GM18502 (cell line): ENCODE results near the gene VSX2.
"Not testable (repeated sequence)": the region's sequence is repeated elsewhere in the genome, so short reads cannot be mapped to it uniquely, and the experiment has no call there.

Experiments
- ATAC-seq: cut with Tn5 transposase; IDR thresholded peaks from one replicate; pipeline ENCODE4 v1.9.1; 2021; ENCODE audit warnings: mild to moderate bottlenecking; ENCODE audit not compliant: unreplicated experiment, poor library complexity

The VSX2 gene

DNA sequence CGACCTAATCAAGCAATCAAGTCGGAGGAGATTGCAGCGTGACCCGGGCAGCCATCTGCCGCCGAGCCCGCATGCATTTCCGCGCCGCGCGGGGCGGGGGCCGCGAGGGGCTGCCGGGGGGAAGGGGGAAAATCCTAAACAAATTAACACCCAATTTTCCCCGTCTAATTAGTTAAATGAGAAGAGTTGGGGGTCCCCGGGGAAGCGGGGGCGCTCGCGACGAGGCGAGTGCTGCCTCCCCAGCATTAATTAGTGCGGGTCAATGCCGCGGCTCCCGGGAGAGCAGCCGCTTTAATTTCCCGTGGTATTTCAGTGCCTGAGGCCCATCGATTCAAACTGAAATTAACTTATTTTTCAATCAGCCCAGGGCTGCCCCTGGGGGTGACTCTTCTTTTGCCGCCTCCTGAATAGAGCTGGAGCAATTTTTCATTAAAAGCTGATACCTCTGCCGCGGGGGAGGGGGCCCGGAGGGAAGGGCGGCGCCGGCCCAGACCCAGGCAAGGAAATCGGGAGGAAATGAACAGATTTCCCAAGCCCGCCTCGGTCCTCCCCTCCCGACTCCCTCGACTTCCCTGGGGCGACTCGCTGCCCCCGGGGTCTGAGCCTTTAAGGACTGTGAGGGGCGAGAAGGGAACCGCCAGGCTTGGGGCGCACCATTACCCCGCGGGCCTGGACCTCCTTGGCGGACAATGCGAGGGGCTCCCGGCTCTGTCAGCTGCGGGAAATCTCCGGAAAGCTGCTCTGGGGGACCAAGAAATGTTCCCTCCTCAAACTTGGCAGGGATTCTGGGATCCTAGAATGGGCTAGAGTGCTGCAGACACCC is 18.9 kb downstream of the VSX2 start:
- no peak for ATAC-seq

DNA sequence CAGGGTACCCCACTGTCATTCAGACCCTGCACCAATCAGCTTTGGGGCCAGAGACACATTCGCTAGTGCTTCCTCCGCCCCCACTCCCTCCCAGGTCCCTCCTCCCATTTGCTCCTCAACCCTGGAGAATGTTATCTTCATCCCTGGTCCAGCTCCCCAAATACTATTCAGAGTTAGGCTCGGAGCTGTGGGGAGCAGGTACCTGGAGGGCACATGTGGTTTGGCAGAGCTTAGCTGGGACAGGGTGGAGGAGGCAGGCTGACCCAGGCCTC is 19.5 kb downstream of the VSX2 start:
- no peak for ATAC-seq

DNA sequence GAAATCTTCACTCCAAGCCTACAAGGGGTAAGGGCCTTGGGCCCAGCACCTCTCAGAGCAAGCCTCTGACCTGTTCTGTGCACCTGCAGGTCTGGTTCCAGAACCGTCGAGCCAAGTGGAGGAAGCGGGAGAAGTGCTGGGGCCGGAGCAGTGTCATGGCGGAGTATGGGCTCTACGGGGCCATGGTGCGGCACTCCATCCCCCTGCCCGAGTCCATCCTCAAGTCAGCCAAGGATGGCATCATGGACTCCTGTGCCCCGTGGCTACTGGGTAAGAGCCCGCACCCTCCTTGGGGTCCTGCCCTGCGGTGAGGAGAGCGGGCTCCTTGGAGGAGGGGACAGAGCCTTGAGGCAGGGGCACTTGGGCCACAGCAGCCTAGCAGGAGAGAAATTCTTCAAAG is 20.3 kb downstream of the VSX2 start:
- no peak for ATAC-seq

DNA sequence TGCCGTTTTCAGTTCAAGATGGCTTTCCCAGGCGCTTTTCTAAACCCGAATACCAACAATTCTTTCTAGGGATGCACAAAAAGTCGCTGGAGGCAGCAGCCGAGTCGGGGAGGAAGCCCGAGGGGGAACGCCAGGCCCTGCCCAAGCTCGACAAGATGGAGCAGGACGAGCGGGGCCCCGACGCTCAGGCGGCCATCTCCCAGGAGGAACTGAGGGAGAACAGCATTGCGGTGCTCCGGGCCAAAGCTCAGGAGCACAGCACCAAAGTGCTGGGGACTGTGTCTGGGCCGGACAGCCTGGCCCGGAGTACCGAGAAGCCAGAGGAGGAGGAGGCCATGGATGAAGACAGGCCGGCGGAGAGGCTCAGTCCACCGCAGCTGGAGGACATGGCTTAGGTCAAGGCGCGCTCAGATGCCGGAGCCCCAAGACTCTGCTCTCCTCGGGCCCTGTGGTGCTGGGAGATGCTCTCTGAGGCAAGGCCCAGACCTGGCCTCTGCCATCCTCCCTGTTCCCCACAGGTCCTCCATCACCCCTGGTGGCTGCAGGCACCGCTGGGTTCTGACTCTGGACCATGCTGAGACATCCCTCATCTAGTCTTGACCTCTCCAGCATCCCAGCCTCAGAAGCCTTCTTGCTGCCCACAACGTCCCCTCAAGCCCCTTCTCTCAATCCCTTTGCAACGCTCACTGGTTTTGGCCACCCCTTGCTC is 21.4 kb downstream of the VSX2 start:
- no peak for ATAC-seq

DNA sequence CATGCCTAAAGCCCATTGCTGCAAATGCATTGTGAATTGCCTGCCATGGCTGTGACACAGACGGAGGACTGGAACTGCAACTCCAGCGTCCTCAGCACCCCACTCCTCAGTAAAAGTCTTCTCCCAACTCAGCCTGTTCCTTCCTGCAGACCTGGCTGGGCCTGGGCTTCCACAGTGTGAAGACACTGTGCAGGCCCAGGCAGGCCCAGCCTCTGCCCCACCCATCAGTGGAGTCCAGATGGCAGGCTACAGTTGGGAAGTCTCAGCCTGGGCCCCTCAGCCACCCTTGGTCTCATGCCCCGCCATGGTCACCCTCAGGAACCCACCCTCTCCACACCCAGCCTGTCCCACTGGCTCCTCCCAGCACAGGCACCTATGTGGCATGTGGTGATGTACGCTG is 22.0 kb downstream of the VSX2 start:
- ATAC-seq, result no peak

DNA sequence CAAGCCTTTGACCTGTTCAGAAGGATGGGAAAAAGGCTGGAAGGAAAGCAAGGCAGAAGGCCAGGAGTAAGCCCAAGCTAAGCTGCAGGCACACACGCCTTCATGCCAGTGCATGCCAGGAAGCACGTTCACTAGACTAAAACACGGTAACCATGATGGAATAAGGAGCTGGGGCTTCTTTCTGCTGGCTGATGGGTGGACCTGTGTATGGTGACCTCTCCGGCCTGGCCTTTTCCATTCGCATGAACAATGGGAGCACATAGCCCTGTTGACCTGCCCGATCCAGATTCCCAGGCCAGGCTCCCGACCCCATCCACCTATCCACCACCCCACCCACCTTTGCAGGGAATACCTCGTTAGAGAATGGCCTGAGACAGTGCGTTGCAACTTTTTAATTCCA is 22.8 kb downstream of the VSX2 start:
- ATAC-seq, result no peak

DNA sequence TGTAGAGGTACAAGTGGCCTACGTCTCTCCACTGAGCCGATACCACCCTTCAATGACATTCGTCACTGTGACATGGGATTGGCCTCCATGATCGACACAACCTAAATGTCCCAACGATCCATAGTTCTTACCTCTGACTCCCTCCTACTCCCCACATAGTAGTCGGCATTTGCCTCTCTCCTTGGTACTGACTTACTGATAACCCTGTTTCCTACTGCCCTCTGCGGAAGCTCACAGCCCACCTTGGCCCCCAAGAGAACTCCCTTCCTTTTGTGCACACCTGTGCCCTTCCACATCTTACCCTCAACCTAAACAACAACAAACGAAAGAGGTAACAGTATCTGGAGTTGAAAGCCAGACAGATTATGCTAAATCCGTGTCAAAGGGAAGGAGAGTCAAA is 23.9 kb downstream of the VSX2 start:
- ATAC-seq, result no peak

DNA sequence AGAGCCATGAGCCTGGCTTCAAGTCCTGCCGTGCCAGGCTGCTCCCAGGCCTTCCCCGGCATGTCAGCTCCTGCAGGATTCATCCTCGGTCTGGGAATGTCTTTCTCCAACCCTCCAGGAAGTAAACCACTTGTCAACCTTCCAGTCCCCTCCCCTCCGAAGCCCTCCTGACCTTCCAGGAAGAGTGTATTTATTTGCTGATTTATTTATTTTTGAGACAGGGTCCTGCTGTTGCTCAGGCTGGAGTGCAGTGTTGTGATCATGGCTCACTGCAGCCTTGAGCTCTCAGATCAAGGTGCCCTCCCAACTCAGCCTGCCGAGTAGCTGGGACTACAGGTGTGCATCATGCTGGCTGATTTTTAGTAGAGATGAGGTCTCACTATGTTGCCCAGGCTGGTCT is 24.7 kb downstream of the VSX2 start:
- no peak for ATAC-seq

DNA sequence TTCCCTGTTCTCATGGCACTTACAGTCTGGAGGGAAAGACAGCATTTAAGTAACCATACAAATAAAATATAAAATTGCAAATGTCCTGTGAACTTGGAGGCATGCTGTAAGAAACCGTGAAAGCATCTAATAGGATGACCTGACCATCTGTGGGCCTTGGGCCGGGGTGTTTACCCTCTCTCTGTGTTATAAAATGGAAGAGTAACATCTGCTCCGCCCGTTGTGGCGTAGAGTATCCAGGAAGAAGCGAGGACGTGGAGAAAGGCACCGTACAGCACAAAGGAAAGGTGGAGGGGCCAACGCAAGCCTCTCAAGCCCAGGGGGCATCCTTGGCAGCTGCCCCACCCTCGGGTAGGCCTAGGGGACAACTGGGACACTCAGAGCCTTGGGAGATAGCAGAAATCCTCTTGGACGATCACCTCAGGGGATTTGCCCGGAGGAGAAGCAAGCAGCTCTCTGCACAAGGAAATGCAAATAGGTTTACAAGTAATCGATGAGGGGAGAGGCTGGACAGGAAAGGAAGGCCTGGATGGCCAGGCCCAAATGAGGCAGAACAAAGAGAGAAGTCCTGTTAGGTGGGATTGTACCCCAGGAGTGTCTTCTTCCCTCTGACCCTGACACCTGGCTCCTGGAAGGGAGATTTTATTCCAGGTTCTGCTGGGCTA is 26.2 kb downstream of the VSX2 start:
- ATAC-seq, result no peak

DNA sequence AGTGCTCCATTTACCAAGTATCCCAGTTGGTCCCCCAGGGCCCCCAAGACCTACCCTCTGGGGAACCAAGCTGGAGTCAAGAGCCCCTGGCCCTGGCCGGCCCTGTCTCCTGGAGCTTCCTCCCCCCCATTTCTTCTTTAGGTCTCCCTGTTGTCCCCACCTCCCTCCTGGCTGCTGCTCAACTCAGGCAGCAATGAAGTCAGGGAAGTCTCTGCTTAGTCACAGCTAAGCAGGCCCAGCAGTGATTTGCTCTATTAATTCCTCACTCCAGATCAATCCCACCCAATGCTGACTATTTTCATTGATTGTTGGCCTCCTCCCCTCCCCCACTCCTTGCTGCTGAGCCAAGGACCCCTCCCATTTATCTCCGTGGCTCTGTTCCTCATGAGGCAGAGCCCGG is 28.3 kb downstream of the VSX2 start:
- ATAC-seq, result no peak

DNA sequence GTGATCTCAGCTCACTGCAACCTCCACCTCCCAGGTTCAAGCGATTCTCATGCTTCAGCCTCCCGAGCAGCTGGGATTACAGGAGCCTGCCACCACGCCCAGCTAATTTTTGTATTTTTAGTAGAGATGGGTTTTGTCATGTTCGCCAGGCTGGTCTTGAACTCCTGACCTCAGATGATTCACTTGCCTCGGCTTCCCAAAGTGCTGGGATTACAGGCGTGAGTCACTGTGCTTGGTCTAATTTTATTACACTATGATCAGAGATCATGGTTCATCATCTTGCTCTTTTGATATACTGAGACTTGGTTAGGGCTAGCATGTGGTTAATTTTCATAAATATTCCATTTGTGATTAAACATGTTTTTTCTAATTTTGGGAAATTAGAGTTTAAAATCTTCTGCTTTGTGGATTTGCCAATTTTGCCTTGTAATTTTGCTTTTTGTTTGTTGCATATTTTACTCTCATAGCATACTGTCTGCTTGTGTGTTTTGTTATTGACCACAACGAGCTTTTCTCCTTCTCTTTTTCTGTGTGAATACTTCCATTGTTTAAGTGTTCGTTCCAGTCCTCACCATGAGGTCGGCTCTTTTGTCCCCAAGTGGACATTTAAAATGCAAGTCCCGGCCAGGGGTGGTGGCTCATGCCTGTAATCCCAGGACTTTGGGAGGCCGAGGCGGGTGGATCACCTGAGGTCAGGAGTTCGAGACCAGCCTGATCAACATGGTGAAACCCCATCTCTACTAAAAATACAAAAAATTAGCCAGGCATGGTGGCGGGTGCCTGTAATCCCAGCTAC is 31.3 kb downstream of the VSX2 start:
- not testable (repeated sequence) for ATAC-seq

DNA sequence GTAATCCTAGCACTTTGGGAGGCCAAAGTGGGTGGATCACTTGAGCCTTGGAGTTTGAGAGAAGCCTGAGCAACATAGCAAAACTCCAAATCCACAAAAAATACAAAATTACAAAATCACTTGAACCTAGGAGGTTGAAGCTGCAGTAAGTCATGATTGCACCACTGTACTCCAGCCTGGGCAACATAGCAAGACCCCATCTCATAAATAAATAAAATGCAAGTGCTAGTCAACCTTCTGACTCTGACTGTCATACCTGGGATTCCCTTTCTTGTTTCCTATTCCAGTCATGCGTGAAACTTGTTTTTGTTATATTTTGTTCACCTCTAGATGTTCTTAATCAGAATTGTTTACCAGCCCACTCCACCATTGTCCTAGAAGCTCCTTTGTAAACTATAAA is 32.1 kb downstream of the VSX2 start:
- no peak for ATAC-seq

DNA sequence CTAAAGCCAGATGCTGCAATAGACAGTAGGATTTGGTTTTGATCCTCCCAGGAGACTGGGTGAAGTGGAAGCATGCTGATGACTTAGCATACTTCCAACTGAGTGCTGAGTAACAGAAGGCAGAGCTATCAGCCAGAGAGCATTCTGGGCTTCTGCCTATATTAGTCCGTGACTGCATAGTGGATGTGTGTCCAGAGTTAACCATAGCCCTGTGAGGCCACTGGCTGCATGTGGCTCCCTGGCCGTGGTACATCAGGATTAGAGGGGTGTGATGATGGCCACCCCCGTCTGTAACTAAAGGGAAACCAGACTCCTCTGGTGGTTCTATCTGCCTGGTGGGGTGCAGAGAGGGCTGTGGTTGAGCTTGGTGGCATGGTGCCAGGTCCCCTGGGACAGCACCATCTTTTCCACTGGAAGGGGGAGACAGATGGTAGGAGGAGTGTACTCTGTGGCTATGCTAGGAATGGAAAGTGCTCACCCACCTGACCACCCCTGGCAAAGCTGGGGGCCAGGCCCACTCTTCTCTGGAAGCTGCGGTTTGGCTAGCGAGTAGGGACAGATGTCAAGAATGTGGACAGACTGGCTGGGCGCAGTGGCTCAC is 36.1 kb downstream of the VSX2 start:
- no peak for ATAC-seq

DNA sequence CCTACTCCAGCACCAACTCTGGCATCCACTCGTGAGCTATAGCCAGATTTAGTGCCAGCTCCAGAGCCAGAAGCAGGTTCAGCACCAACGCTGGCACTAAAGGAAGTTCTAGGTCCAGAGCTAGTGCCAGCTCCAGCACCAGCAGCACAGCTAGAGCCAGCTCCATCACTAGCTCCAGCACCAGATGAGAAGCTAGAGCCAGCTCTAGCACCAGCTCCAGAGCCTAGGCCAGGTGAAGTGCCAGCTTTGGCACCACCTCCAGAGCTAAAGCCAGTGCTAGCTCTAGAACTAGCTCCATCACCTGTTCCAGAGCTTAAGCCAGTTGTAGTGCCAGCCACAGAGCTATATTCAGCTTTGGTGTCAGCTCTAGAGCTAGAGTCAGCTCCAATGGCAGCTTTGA is 38.8 kb downstream of the VSX2 start:
- no peak for ATAC-seq

DNA sequence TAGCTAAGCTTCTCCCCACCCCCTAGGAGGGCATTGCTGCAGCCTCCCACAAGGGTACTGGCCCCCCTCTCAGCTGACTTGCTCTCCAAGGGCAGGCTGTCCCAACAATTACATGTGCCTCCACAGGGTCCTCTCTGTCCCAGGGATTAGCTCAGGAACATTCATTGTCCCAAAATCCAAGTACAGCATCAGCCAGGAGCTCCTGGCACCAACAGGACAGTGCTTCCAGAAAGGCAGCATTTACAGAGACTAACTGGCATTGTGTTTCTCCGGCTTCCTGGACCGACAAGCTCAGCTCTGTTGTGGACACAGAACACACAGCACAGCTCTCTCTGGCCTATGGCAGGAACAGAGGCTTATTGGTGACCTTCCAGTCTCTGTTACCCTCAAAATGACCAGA is 41.8 kb downstream of the VSX2 start:
- no peak for ATAC-seq

DNA sequence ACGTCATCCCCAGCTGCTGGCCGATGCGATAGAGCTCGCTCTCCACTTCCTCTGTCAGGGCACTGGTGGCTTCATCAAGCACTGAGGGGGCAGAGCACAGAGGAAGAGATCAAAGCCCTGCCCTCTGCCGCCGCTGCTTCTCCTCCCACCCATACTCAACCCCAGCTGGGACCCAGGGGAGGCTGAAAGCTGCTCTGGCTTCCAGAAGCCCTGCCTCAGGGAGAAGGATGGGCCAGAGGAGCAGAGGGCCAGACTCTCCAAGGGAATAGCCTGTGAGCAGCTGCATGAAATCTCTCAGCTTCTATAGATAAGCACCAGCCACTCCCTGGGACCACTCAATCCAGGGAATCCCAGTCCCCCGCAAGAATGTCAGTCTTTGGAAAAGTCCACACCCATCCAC is 47.5 kb downstream of the VSX2 start:
- no peak for ATAC-seq

DNA sequence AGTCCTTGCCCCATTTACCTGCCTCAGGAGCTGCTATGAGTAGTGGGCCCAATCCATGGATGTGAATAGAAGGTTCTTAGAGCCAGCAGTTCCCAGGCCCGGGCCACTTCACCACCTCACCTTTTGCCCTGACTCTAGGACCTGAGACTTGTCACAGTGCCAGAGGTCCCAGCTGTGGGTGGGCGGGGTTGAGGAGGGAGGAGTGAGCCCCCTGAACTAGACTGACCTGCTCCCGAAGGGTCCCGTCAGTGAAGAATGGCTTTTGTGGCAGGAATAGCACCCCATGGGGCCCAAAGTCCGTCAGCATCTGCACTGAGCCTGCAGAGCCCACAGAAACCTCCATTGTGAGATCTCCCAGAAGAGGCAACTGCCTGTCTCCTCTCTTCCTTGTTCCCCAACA is 50.6 kb downstream of the VSX2 start:
- no peak for ATAC-seq

DNA sequence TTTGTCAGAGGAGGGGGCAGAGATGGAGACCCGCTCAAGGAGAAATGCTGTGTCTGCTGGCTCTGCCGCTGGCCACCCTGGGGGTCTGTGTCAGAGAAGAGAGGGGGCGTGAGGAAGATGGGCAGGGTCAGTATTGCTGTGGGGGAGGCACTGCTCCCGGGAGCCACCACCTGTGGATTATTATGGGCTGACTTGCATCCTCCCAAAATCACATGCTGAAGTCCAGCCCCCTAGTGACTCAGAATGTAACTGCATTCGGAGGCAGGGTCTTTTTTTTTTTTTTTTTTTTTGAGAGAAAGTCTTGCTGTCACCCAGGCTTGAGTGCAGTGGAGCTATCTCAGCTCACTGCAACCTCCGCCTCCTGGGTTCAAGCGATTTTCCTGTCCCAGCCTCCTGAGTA is 51.2 kb downstream of the VSX2 start:
- ATAC-seq, result no peak

DNA sequence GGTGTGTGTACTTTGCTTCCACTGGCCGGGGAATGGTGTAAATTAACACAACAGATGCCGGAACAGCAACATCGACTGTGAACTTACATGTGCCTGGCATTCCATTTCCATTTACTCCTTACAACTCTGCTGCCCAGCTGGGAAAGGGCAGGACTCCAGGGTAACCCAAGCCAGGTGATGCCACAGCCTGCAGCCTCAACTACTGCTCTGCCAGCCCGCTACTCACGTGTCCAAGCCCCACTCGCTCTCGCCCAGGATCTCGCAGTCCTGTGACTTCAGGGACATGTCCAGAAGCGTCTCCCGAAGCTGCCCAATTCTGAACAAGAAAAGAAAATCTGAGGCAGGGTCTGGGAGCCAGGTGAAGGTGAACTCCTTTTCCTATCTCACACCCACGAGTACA is 52.8 kb downstream of the VSX2 start:
- no peak for ATAC-seq

DNA sequence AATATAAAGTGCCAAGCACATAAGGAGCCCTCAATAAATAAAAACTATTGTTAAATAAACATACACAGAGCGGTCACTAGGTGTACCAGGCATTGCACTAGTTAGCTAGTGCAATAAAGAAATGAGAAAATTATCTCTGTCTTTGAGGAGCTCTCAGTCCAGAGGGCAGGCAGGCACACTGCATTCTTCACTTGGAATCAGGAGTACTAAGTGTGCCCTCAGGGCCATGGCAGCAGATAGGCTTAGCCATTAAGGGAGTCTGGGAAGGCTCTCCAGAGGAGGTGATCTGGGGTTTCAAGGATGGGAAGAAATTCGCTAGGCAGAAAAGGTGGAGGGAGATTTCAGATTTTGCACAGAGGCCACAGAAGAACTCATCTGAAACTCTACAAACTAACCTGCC is 54.4 kb downstream of the VSX2 start:
- ATAC-seq, result no peak

DNA sequence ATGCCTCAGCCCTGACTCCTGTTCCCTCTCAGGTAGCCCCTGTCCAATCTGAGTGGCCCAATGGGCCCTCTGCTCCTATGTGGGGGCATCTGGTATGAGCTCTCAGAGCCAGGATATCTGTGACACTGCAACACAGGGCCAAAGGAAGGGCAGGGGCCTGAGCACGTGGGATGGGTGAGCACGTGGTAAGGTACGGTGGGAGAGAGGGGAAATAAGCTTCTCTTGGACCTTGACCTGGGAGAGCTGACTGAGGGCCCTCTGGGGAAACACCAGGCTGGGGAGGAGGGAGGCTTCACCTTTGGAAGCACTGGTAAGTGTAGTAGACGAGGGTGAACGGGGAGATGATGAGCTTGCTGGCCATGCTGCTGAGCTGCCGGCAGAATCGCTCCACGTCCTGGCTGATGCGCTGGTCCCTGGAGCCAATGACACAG is 56.8 kb downstream of the VSX2 start:
- ATAC-seq, result no peak
